Right lung (tissue), 10 donors: ENCODE results near the gene TBPL1. TPM values are rescaled to one million over a fixed set of nuclear protein-coding genes. Genes with fewer than 3 reads are reported as not detected.
A peak's percentile ranks its signal among the peaks of the same experiment; 100 is the strongest.
"Not testable (repeated sequence)": the region's sequence is repeated elsewhere in the genome, so short reads cannot be mapped to it uniquely, and the experiment has no call there.

ENCODE experiments used
- DNase-seq, 2 donors: peaks; one replicate each; pipeline ENCODE4 v3.0.0-alpha.2; 2013
- long read RNA-seq, 8 donors: transcript quantifications; one replicate each; lab custom pipeline, GENCODE V29; 2026
- polyA plus RNA-seq, 5 donors: library from polyadenylated mRNA; unstranded; fragments of 120-200 nt; gene quantifications; one replicate each; pipeline versions ENCODE4 v1.2.1 to v1.2.3, GENCODE V29; 2013; ENCODE audit warnings: inconsistent platforms in 1 of 5, low replicate concordance in 1 of 5; ENCODE audit not compliant: insufficient read length in 5 of 5, insufficient read depth in 1 of 5

TBPL1 gene
- polyA plus RNA-seq: 10 to 100 TPM; 50.8 to 71.0 (median 56.6) TPM
- long read RNA-seq, donor 1, full-length matches to known transcripts: 14 of 28 reads
- long read RNA-seq, donor 1, partial matches to known transcripts: 14 of 28 reads
- long read RNA-seq, donor 1, other reads (novel, unspliced or antisense): 0 of 28 reads
- long read RNA-seq, donor 2, full-length matches to known transcripts: 13 of 13 reads
- long read RNA-seq, donor 2, partial matches to known transcripts: 0 of 13 reads
- long read RNA-seq, donor 2, other reads (novel, unspliced or antisense): 0 of 13 reads
- long read RNA-seq, donor 3, full-length matches to known transcripts: 7 of 18 reads
- long read RNA-seq, donor 3, partial matches to known transcripts: 11 of 18 reads
- long read RNA-seq, donor 3, other reads (novel, unspliced or antisense): 0 of 18 reads
- long read RNA-seq, donor 4, full-length matches to known transcripts: 4 of 4 reads
- long read RNA-seq, donor 4, partial matches to known transcripts: 0 of 4 reads
- long read RNA-seq, donor 4, other reads (novel, unspliced or antisense): 0 of 4 reads
- long read RNA-seq, donor 5, full-length matches to known transcripts: 10 of 10 reads
- long read RNA-seq, donor 5, partial matches to known transcripts: 0 of 10 reads
- long read RNA-seq, donor 5, other reads (novel, unspliced or antisense): 0 of 10 reads
- long read RNA-seq, donor 6, full-length matches to known transcripts: 14 of 14 reads
- long read RNA-seq, donor 6, partial matches to known transcripts: 0 of 14 reads
- long read RNA-seq, donor 6, other reads (novel, unspliced or antisense): 0 of 14 reads
- long read RNA-seq, donor 7, full-length matches to known transcripts: 11 of 17 reads
- long read RNA-seq, donor 7, partial matches to known transcripts: 6 of 17 reads
- long read RNA-seq, donor 7, other reads (novel, unspliced or antisense): 0 of 17 reads
- long read RNA-seq, donor 8, full-length matches to known transcripts: 2 of 7 reads
- long read RNA-seq, donor 8, partial matches to known transcripts: 5 of 7 reads
- long read RNA-seq, donor 8, other reads (novel, unspliced or antisense): 0 of 7 reads

- DNase-seq: peak; percentile 96 to 97
Observed at GRCh38 chr6:133952815-133953633, at the start of gene TBPL1. Gene TBPL1, plus strand, starts transcription at chr6:133953224. Its CDS starts 26,902 bp downstream, at chr6:133980126.

GRCh38 chr6:133903855-133904254 is 49.2 kb upstream of the TBPL1 start:
- no peak for DNase-seq

- DNase-seq: no peak
Observed at GRCh38 chr6:133906050-133906449, 47.0 kb upstream of the TBPL1 start.

GRCh38 chr6:133916650-133917151 is 36.3 kb upstream of the TBPL1 start:
- peak; percentile 86 to 87 for DNase-seq

GRCh38 chr6:133917781-133918180 is 35.2 kb upstream of the TBPL1 start:
- DNase-seq: no peak

GRCh38 chr6:133918208-133918930 is 34.7 kb upstream of the TBPL1 start:
- no peak for DNase-seq

- DNase-seq: no peak
Observed at GRCh38 chr6:133919362-133919761, 33.7 kb upstream of the TBPL1 start.

- peak; percentile 52 to 72 for DNase-seq
Observed at GRCh38 chr6:133921249-133921859, 31.7 kb upstream of the TBPL1 start.

- peak; percentile 54 to 72 for DNase-seq
Observed at GRCh38 chr6:133923938-133924593, 29.0 kb upstream of the TBPL1 start.

- not testable (repeated sequence) for DNase-seq
Observed at GRCh38 chr6:133931221-133931620, 21.8 kb upstream of the TBPL1 start.

GRCh38 chr6:133936352-133936751 is 16.7 kb upstream of the TBPL1 start:
- not testable (repeated sequence) for DNase-seq

GRCh38 chr6:133937909-133938308 is 15.1 kb upstream of the TBPL1 start:
- DNase-seq: peak in 1 of 2 donors; percentile 12

- DNase-seq: no peak
Observed at GRCh38 chr6:133938533-133938932, 14.5 kb upstream of the TBPL1 start.

- DNase-seq: no peak
Observed at GRCh38 chr6:133939778-133940667, 13.0 kb upstream of the TBPL1 start.

- no peak for DNase-seq
Observed at GRCh38 chr6:133945158-133945557, 7.9 kb upstream of the TBPL1 start.

- DNase-seq: no peak
Observed at GRCh38 chr6:133947302-133947900, 5.6 kb upstream of the TBPL1 start.

- no peak for DNase-seq
Observed at GRCh38 chr6:133948472-133948871, 4.6 kb upstream of the TBPL1 start.

- no peak for DNase-seq
Observed at GRCh38 chr6:133951227-133951626, 1.8 kb upstream of the TBPL1 start.
